Gastrocnemius medialis (tissue), 4 donors: ENCODE data around the gene CASP4. TPM values are rescaled to one million over a fixed set of nuclear protein-coding genes. Genes with fewer than 3 reads are reported as not detected.
"Not testable (repeated sequence)": the region's sequence is repeated elsewhere in the genome, so short reads cannot be mapped to it uniquely, and the experiment has no call there.

Source experiments
- ATAC-seq, 2 donors: fragments of 150-250 bp; one replicate each; pipeline ENCODE4 v1.9.1; 2016
- DNase-seq, 2 donors: peaks; one replicate each; pipeline ENCODE4 v3.0.0-alpha.2; 2019
- H3K27ac ChIP-seq, 4 donors: fragments of 200-600 bp; sonication (generic); 1 replicate in 1 of 4; 2 replicates in 3 of 4; pipeline ENCODE4 v1.5.1; 2016 to 2018; ENCODE audit warnings: mild to moderate bottlenecking in 2 of 4, moderate library complexity in 1 of 4
- H3K27me3 ChIP-seq, 3 donors: fragments of 200-600 bp; sonication (generic) in 2 of 3; 1 replicate in 1 of 3; 2 replicates in 2 of 3; pipeline versions ENCODE4 v1.5.1 to v1.6.0; 2016 to 2019; ENCODE audit warnings: mild to moderate bottlenecking in 1 of 3, moderate library complexity in 1 of 3
- H3K36me3 ChIP-seq, 2 donors: fragments of 200-600 bp; sonication (generic) in 1 of 2; one replicate each; pipeline ENCODE4 v1.5.1; 2017 to 2018
- H3K4me1 ChIP-seq, 2 donors: fragments of 200-600 bp; sonication (generic) in 1 of 2; one replicate each; pipeline ENCODE4 v1.5.1; 2016 to 2017; ENCODE audit warnings: mild to moderate bottlenecking in 2 of 2
- H3K4me3 ChIP-seq, 4 donors: fragments of 200-600 bp; sonication (generic) in 3 of 4; 1 replicate in 1 of 4; 2 replicates in 3 of 4; pipeline ENCODE4 v1.5.1; 2016 to 2019; ENCODE audit warnings: mild to moderate bottlenecking in 2 of 4
- H3K9me3 ChIP-seq, 3 donors: fragments of 200-600 bp; sonication (generic) in 2 of 3; 1 replicate in 1 of 3; 2 replicates in 2 of 3; pipeline ENCODE4 v1.5.1; 2016 to 2019
- CTCF ChIP-seq, 5 experiments: fragments of 450-650 bp in 3 of 5; fragments of 200-600 bp in 2 of 5; sonication (generic) in 2 of 5; IDR thresholded peaks in 4 of 5; conservative IDR thresholded peaks in 1 of 5; 1 replicate in 4 of 5; 2 replicates in 1 of 5; pipeline ENCODE4 v1.5.1; 2016 to 2019; ENCODE audit warnings: antibody characterized with exemption in 5 of 5, mild to moderate bottlenecking in 3 of 5, moderate library complexity in 3 of 5
- POLR2A ChIP-seq, 2 donors: fragments of 450-650 bp; IDR thresholded peaks; one replicate each; pipeline ENCODE4 v1.6.1; 2017; ENCODE audit warnings: antibody characterized with exemption in 2 of 2, mild to moderate bottlenecking in 2 of 2, moderate library complexity in 2 of 2
- in situ Hi-C, 4 donors: fragments of 200-750 bp; cut with MboI; loops; one replicate each; pipeline versions ENCODE4 v1.15.0 to v1.8.0; 2017; ENCODE audit warnings: low sequenced_read_pairs in 4 of 4
- intact Hi-C: fragments of 100-400 bp; cut with DNase I; formaldehyde crosslinking; loops from one replicate; pipeline ENCODE4 v1.15.1; 2023; ENCODE audit warnings: low total_unique reads
- total RNA-seq, 4 donors: library from RNA; depleted of rRNA; stranded (reverse); fragments of >200 nt; gene quantifications; one replicate each; pipeline versions ENCODE4 v1.1.0 to v1.2.3, GENCODE V29; 2016

The CASP4 gene
- total RNA-seq, 4 donors from 2014 or later = 12.0 to 17.2 (median 14.4) TPM

GRCh38 chr11:104944076-104944475 is 24.3 kb downstream of the CASP4 start:
- Histone ChIP-seq H3K36me3 (peaks cover 0 to 4% of the 10 kb centered on the region in 2 donors), H3K4me1 (no peaks in the 10 kb centered on the region), H3K27me3 (no peaks in the 10 kb centered on the region), H3K9me3 (no peaks in the 10 kb centered on the region), H3K27ac (no peak overlapping the region), H3K4me3 (no peak overlapping the region)
- in situ Hi-C loops = no loop called here
- DNase-seq (no peak), ATAC-seq (no peak)
- TF ChIP-seq CTCF (IDR thresholded peaks at IDR 0.05 in 4 of 5, conservative IDR thresholded peaks at IDR 0.05 in 1 of 5) (no peak), POLR2A (IDR thresholded peaks at IDR 0.05) (no peak)
- intact Hi-C loops = no loop called here

- no peak for TF ChIP-seq CTCF (IDR thresholded peaks at IDR 0.05 in 4 of 5, conservative IDR thresholded peaks at IDR 0.05 in 1 of 5)
- no peak for TF ChIP-seq POLR2A (IDR thresholded peaks at IDR 0.05)
- no peak for ATAC-seq
- no peak overlapping the region for H3K4me3 ChIP-seq
- H3K27me3 ChIP-seq = no peaks in the 10 kb centered on the region
- H3K9me3 ChIP-seq = no peaks in the 10 kb centered on the region
- no peaks in the 10 kb centered on the region for H3K4me1 ChIP-seq
- no peak overlapping the region for H3K27ac ChIP-seq
- intact Hi-C loops = no loop called here
- in situ Hi-C loops = no loop called here
- DNase-seq = no peak
- H3K36me3 ChIP-seq = no peaks in the 10 kb centered on the region
These were observed 24.8 kb downstream of the CASP4 start for GRCh38 chr11:104943561-104943960.

GRCh38 chr11:104934594-104934993 is 33.8 kb downstream of the CASP4 start:
- H3K27me3 ChIP-seq = no peaks in the 10 kb centered on the region
- H3K9me3 ChIP-seq = no peaks in the 10 kb centered on the region
- in situ Hi-C loops (no loop called here), intact Hi-C loops (no loop called here)
- DNase-seq = no peak
- no peaks in the 10 kb centered on the region for H3K36me3 ChIP-seq
- no peak for ATAC-seq
- H3K27ac ChIP-seq = no peak overlapping the region
- H3K4me3 ChIP-seq = no peak overlapping the region
- no peaks in the 10 kb centered on the region for H3K4me1 ChIP-seq
- TF ChIP-seq CTCF (IDR thresholded peaks at IDR 0.05 in 4 of 5, conservative IDR thresholded peaks at IDR 0.05 in 1 of 5) = no peak
- TF ChIP-seq POLR2A (IDR thresholded peaks at IDR 0.05) = no peak

- H3K9me3 ChIP-seq, H3K27me3 ChIP-seq, H3K36me3 ChIP-seq, H3K4me3 ChIP-seq, intact Hi-C loops, H3K27ac ChIP-seq, ATAC-seq, in situ Hi-C loops, H3K4me1 ChIP-seq, DNase-seq: not testable (repeated sequence)
These were observed 34.3 kb downstream of the CASP4 start for GRCh38 chr11:104934073-104934472.

GRCh38 chr11:104928811-104929210 is 39.6 kb downstream of the CASP4 start:
- intact Hi-C loops (no loop called here), in situ Hi-C loops (no loop called here)
- ATAC-seq = no peak
- Histone ChIP-seq H3K27ac (no peak overlapping the region), H3K27me3 (no peaks in the 10 kb centered on the region), H3K4me1 (no peaks in the 10 kb centered on the region), H3K4me3 (no peak overlapping the region), H3K36me3 (no peaks in the 10 kb centered on the region), H3K9me3 (no peaks in the 10 kb centered on the region)
- no peak for DNase-seq
- TF ChIP-seq CTCF (IDR thresholded peaks at IDR 0.05 in 4 of 5, conservative IDR thresholded peaks at IDR 0.05 in 1 of 5) (no peak), POLR2A (IDR thresholded peaks at IDR 0.05) (no peak)
